HG02623 (cell line): ENCODE data around the gene NHEJ1.

Source experiments
- ATAC-seq: cut with Tn5 transposase; IDR thresholded peaks from one replicate; pipeline ENCODE4 v1.9.1; 2021; ENCODE audit warnings: moderate library complexity; ENCODE audit not compliant: unreplicated experiment

Gene NHEJ1

GRCh38 chr2:219182331-219183150 lies 21.9 kb upstream of the NHEJ1 start:
- ATAC-seq, result no peak

GRCh38 chr2:219181531-219181930 lies 20.9 kb upstream of the NHEJ1 start:
- no peak for ATAC-seq

- ATAC-seq, result no peak
Measured at GRCh38 chr2:219180961-219181360, 20.3 kb upstream of the NHEJ1 start.

- no peak for ATAC-seq
Measured at GRCh38 chr2:219179601-219180465, 19.2 kb upstream of the NHEJ1 start.

- peak; percentile 9 for ATAC-seq
Measured at GRCh38 chr2:219178377-219179175, 18.0 kb upstream of the NHEJ1 start.

- ATAC-seq, result peak; percentile 36
Measured at GRCh38 chr2:219177552-219178376, 17.1 kb upstream of the NHEJ1 start, which contains the start of gene RETREG2. Gene RETREG2 (plus strand): TSS chr2:219178275. CDS start chr2:219178353, 78 bp downstream.

- peak; percentile 63 for ATAC-seq
Measured at GRCh38 chr2:219176818-219177551, 16.4 kb upstream of the NHEJ1 start, which contains the start of gene CNPPD1. Gene CNPPD1 (minus strand): TSS chr2:219176925. CDS start chr2:219176828, 97 bp downstream.

- ATAC-seq, result peak; percentile 18
Measured at GRCh38 chr2:219175928-219176817, 15.6 kb upstream of the NHEJ1 start.

- ATAC-seq, result no peak
Measured at GRCh38 chr2:219175486-219175885, 14.9 kb upstream of the NHEJ1 start.

GRCh38 chr2:219174801-219175200 lies 14.2 kb upstream of the NHEJ1 start:
- ATAC-seq, result no peak

- no peak for ATAC-seq
Measured at GRCh38 chr2:219174146-219174545, 13.5 kb upstream of the NHEJ1 start.

GRCh38 chr2:219173176-219173575 lies 12.6 kb upstream of the NHEJ1 start:
- ATAC-seq, result no peak

GRCh38 chr2:219172231-219173154 lies 11.9 kb upstream of the NHEJ1 start:
- ATAC-seq, result no peak

GRCh38 chr2:219171231-219171651 lies 10.6 kb upstream of the NHEJ1 start:
- no peak for ATAC-seq

GRCh38 chr2:219169930-219170654 lies 9.5 kb upstream of the NHEJ1 start, which contains the start of gene SLC23A3:
Gene SLC23A3 (minus strand): TSS chr2:219170029. CDS start chr2:219169984, 45 bp downstream.
- ATAC-seq, result no peak

- no peak for ATAC-seq
Measured at GRCh38 chr2:219168932-219169331, 8.3 kb upstream of the NHEJ1 start.
